Neural cell (in vitro differentiated cells): ENCODE measurements around the gene HADHB.

Experiments used
- CTCF ChIP-seq: fragments of 450-650 bp; IDR thresholded peaks from 2 replicates; pipeline ENCODE4 v1.5.1; 2014; ENCODE audit warnings: antibody characterized with exemption, mild to moderate bottlenecking, moderate library complexity; ENCODE audit not compliant: poor library complexity, severe bottlenecking
- TAF1 ChIP-seq: IDR thresholded peaks from 2 replicates; pipeline ENCODE4 v1.6.1; 2012; ENCODE audit warnings: low read depth

- TF ChIP-seq CTCF (no peak), TAF1 (no peak)
Measured at GRCh38 chr2:26274058-26274613, 29.4 kb downstream of the HADHB start.
